H9 (cell line): ENCODE measurements around the gene CYFIP1. TPM values are rescaled to one million over a fixed set of nuclear protein-coding genes. Genes with fewer than 3 reads are reported as not detected.

Experiments
- DNase-seq: peaks from one replicate; pipeline ENCODE4 v3.0.0-alpha.2; 2017
- H2AFZ ChIP-seq: one replicate; pipeline ENCODE4 v1.6.1; 2013; ENCODE audit warnings: mild to moderate bottlenecking, low read length, control low read depth, moderate library complexity
- H2AK5ac ChIP-seq: 2 replicates; pipeline ENCODE4 v1.6.1; 2013; ENCODE audit warnings: low read length, control low read depth, mixed read lengths; ENCODE audit not compliant: insufficient read length
- H2BK120ac ChIP-seq: one replicate; pipeline ENCODE4 v1.6.1; 2013; ENCODE audit warnings: low read depth, mild to moderate bottlenecking, low read length, control low read depth, inconsistent platforms; ENCODE audit not compliant: poor library complexity, severe bottlenecking
- H2BK12ac ChIP-seq: 2 replicates; pipeline ENCODE4 v1.6.1; 2013; ENCODE audit warnings: low read length, control low read depth, mixed read lengths, low read depth; ENCODE audit not compliant: insufficient read length
- H2BK15ac ChIP-seq: 2 replicates; pipeline ENCODE4 v1.6.1; 2013; ENCODE audit warnings: low read depth, low read length, control low read depth
- H2BK20ac ChIP-seq: one replicate; pipeline ENCODE4 v1.6.1; 2013; ENCODE audit warnings: low read depth, mild to moderate bottlenecking, low read length, control low read depth, inconsistent platforms; ENCODE audit not compliant: poor library complexity, severe bottlenecking
- H2BK5ac ChIP-seq: 2 replicates; pipeline ENCODE4 v1.6.1; 2013; ENCODE audit warnings: low read length, control low read depth, mixed read lengths; ENCODE audit not compliant: insufficient read length
- H3K14ac ChIP-seq: 2 replicates; pipeline ENCODE4 v1.6.1; 2013; ENCODE audit warnings: low read length, control low read depth; ENCODE audit not compliant: insufficient read depth
- H3K18ac ChIP-seq: 2 replicates; pipeline ENCODE4 v1.6.1; 2013; ENCODE audit warnings: low read depth, mild to moderate bottlenecking, mixed read lengths, low read length, control low read depth; ENCODE audit not compliant: insufficient read length
- H3K23ac ChIP-seq: 2 replicates; pipeline ENCODE4 v1.6.1; 2013; ENCODE audit warnings: low read length, control low read depth, mixed read lengths, low read depth; ENCODE audit not compliant: insufficient read length
- H3K23me2 ChIP-seq: 2 replicates; pipeline ENCODE4 v1.6.1; 2013; ENCODE audit warnings: low read depth, mild to moderate bottlenecking, mixed read lengths, low read length, control low read depth; ENCODE audit not compliant: insufficient read length, poor library complexity, severe bottlenecking
- H3K27ac ChIP-seq: 2 replicates; pipeline ENCODE4 v1.5.1; 2013; ENCODE audit warnings: low read length, control low read depth, mixed read lengths, low read depth; ENCODE audit not compliant: insufficient read length
- H3K27me3 ChIP-seq: 2 replicates; pipeline ENCODE4 v1.6.1; 2013; ENCODE audit warnings: low read length, control low read depth, inconsistent platforms; ENCODE audit not compliant: insufficient read depth
- H3K4ac ChIP-seq: 2 replicates; pipeline ENCODE4 v1.6.1; 2013; ENCODE audit warnings: low read depth, mild to moderate bottlenecking, control low read depth, inconsistent platforms, low read length, moderate library complexity
- H3K4me1 ChIP-seq: 2 replicates; pipeline ENCODE4 v1.6.1; 2013; ENCODE audit warnings: low read length, control low read depth, inconsistent platforms; ENCODE audit not compliant: insufficient read depth
- H3K4me2 ChIP-seq: 2 replicates; pipeline ENCODE4 v1.6.1; 2013; ENCODE audit warnings: low read length, control low read depth, mixed read lengths; ENCODE audit not compliant: insufficient read length, insufficient read depth
- H3K56ac ChIP-seq: 2 replicates; pipeline ENCODE4 v1.6.1; 2013; ENCODE audit warnings: low read depth, mild to moderate bottlenecking, mixed read lengths, low read length, control low read depth; ENCODE audit not compliant: insufficient read length
- H3K79me1 ChIP-seq: 2 replicates; pipeline ENCODE4 v1.6.1; 2013; ENCODE audit warnings: low read depth, mild to moderate bottlenecking, moderate library complexity, low read length, control low read depth, inconsistent platforms; ENCODE audit not compliant: insufficient read depth, poor library complexity, severe bottlenecking
- H3K79me2 ChIP-seq: 2 replicates; pipeline ENCODE4 v1.6.1; 2013; ENCODE audit warnings: low read length, control low read depth, inconsistent platforms; ENCODE audit not compliant: insufficient read depth
- H3K9ac ChIP-seq: 2 replicates; pipeline ENCODE4 v1.6.1; 2013; ENCODE audit warnings: low read length, control low read depth, mixed read lengths; ENCODE audit not compliant: insufficient read length; ENCODE audit errors: extremely low read depth
- H3K9me3 ChIP-seq: one replicate; pipeline ENCODE4 v1.6.1; 2013; ENCODE audit warnings: low read depth, low read length, inconsistent platforms; ENCODE audit not compliant: control insufficient read depth
- H3T11ph ChIP-seq: one replicate; pipeline ENCODE4 v1.6.1; 2013; ENCODE audit warnings: mild to moderate bottlenecking, low read length, control low read depth, inconsistent platforms
- H4K20me1 ChIP-seq: one replicate; pipeline ENCODE4 v1.6.1; 2013; ENCODE audit not compliant: control insufficient read depth, insufficient read length, insufficient read depth
- H4K5ac ChIP-seq: 2 replicates; pipeline ENCODE4 v1.6.1; 2013; ENCODE audit warnings: low read depth, mild to moderate bottlenecking, mixed read lengths, low read length, control low read depth; ENCODE audit not compliant: insufficient read length
- H4K8ac ChIP-seq: replicated peaks from 2 replicates; pipeline ENCODE4 v1.6.1; 2013; ENCODE audit warnings: low read length, control low read depth, mixed read lengths, low read depth; ENCODE audit not compliant: insufficient read length
- H4K91ac ChIP-seq: 2 replicates; pipeline ENCODE4 v1.6.1; 2013; ENCODE audit warnings: low read depth, mild to moderate bottlenecking, moderate library complexity, mixed read lengths, low read length, control low read depth; ENCODE audit not compliant: insufficient read length
- H3K27ac Mint-ChIP-seq, 3 experiments: 2 replicates in 2 of 3; 3 replicates in 1 of 3; pipeline ENCODE4 v1.8.0; 2020 to 2021; ENCODE audit warnings: mixed read lengths in 3 of 3, mild to moderate bottlenecking in 1 of 3, moderate library complexity in 1 of 3
- H3K27me3 Mint-ChIP-seq: 2 replicates; pipeline ENCODE4 v1.8.0; 2021; ENCODE audit warnings: low read depth, mild to moderate bottlenecking, moderate library complexity, mixed read lengths
- H3K36me3 Mint-ChIP-seq, 3 experiments: 2 replicates in 2 of 3; 3 replicates in 1 of 3; pipeline ENCODE4 v1.8.0; 2020 to 2021; ENCODE audit warnings: low read depth in 3 of 3, mixed read lengths in 3 of 3; ENCODE audit not compliant: insufficient read depth in 1 of 3
- H3K4me1 Mint-ChIP-seq, 2 experiments: 2 replicates each; pipeline ENCODE4 v1.8.0; 2020; ENCODE audit warnings: mixed read lengths in 2 of 2
- H3K4me3 Mint-ChIP-seq, 2 experiments: 2 replicates in 1 of 2; 3 replicates in 1 of 2; pipeline ENCODE4 v1.8.0; 2020 to 2021; ENCODE audit warnings: mild to moderate bottlenecking in 2 of 2, mixed read lengths in 2 of 2, moderate library complexity in 1 of 2
- H3K9me3 Mint-ChIP-seq, 2 experiments: 2 replicates in 1 of 2; 3 replicates in 1 of 2; pipeline ENCODE4 v1.8.0; 2020; ENCODE audit warnings: mild to moderate bottlenecking in 2 of 2, mixed read lengths in 2 of 2, moderate library complexity in 1 of 2
- WGBS: extraction: QIAGEN DNeasy Blood & Tissue Kit; methylation state at CpG from one replicate; pipeline ENCODE4 v1.1.7; 2013; ENCODE audit warnings: missing lambda C conversion rate, low lambda C conversion rate, mixed read lengths; ENCODE audit not compliant: insufficient read length; ENCODE audit errors: extremely low coverage; 5-methylcytosine and 5-hydroxymethylcytosine counted together
- total RNA-seq: library from RNA; stranded (reverse); gene quantifications from 2 replicates; pipeline ENCODE4 v1.2.1, GENCODE V29; 2021
- TF ChIP-seq, protein P1 (sequence below): fragments of 200-600 bp; sonication (generic); conservative IDR thresholded peaks from 3 replicates; pipeline ENCODE4 v1.8.0; 2021; ENCODE audit warnings: antibody characterized with exemption, mild to moderate bottlenecking

CYFIP1 gene
- total RNA-seq, 1 experiment from 2014 or later, result 71.2 TPM

- no peak overlapping the region for H2BK5ac ChIP-seq
- peaks cover 3% of the 10 kb centered on the region for H3K79me1 ChIP-seq
- H3K79me2 ChIP-seq, result peaks cover 31% of the 10 kb centered on the region; the same call in 1 of the 2 replicates
- H3K4me1 ChIP-seq, result no peaks in the 10 kb centered on the region; the same call in 1 of the 2 replicates
- no peak for DNase-seq
- no peak overlapping the region for H2BK20ac ChIP-seq
- peaks cover 2% of the 10 kb centered on the region; the same call in 1 of the 2 replicates for H3K27me3 Mint-ChIP-seq
- no peak overlapping the region for H2BK12ac ChIP-seq
- TF ChIP-seq, protein P1, sequence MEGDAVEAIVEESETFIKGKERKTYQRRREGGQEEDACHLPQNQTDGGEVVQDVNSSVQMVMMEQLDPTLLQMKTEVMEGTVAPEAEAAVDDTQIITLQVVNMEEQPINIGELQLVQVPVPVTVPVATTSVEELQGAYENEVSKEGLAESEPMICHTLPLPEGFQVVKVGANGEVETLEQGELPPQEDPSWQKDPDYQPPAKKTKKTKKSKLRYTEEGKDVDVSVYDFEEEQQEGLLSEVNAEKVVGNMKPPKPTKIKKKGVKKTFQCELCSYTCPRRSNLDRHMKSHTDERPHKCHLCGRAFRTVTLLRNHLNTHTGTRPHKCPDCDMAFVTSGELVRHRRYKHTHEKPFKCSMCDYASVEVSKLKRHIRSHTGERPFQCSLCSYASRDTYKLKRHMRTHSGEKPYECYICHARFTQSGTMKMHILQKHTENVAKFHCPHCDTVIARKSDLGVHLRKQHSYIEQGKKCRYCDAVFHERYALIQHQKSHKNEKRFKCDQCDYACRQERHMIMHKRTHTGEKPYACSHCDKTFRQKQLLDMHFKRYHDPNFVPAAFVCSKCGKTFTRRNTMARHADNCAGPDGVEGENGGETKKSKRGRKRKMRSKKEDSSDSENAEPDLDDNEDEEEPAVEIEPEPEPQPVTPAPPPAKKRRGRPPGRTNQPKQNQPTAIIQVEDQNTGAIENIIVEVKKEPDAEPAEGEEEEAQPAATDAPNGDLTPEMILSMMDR, result no peak
- no peak overlapping the region for H3K18ac ChIP-seq
- H3K36me3 Mint-ChIP-seq, result peaks cover 12 to 20% (median 13%) of the 10 kb centered on the region in 3 experiments
- H3K27ac ChIP-seq, result no peak overlapping the region
- no peak overlapping the region for H4K5ac ChIP-seq
- no peak overlapping the region for H2AFZ ChIP-seq
- H3K9ac ChIP-seq, result peak overlapping the region; percentile 89
- peaks cover 21 to 23% of the 10 kb centered on the region in 2 experiments for H3K4me1 Mint-ChIP-seq
- peaks cover 0 to 8% of the 10 kb centered on the region in 2 experiments; a peak in 2 of 5 replicates for H3K9me3 Mint-ChIP-seq
- no peak overlapping the region for H2AK5ac ChIP-seq
- H3K4ac ChIP-seq, result no peak overlapping the region
- no CpG with 5 or more reads among the region's 16 CpGs for WGBS
- peak overlapping the region; percentile 58 for H3K4me2 ChIP-seq
- H4K20me1 ChIP-seq, result no peaks in the 10 kb centered on the region
- H2BK120ac ChIP-seq, result no peak overlapping the region
- no peak overlapping the region for H4K91ac ChIP-seq
- H3K9me3 ChIP-seq, result no peaks in the 10 kb centered on the region
- H3K27me3 ChIP-seq, result no peaks in the 10 kb centered on the region
- no peak overlapping the region for H2BK15ac ChIP-seq
- no peak overlapping the region for H3K56ac ChIP-seq
- peak overlapping the region; percentile 97 for H3K14ac ChIP-seq
- H3K4me3 Mint-ChIP-seq, result peak overlapping the region; percentile 88 to 97
- no peaks in the 10 kb centered on the region for H3K23me2 ChIP-seq
- H3K23ac ChIP-seq, result no peak overlapping the region
- no peak overlapping the region for H4K8ac ChIP-seq
- H3T11ph ChIP-seq, result no peak overlapping the region
- peak overlapping the region; percentile 87 to 97 (median 93) for H3K27ac Mint-ChIP-seq
These were observed 141.0 kb downstream of the CYFIP1 start for GRCh38 chr15:22839046-22839695.
